HCT116 (cell line): Measurements from ENCODE around the gene ANKRD62. TPM values are rescaled to one million over a fixed set of nuclear protein-coding genes. Genes with fewer than 3 reads are reported as not detected.

ENCODE experiments used
- ATAC-seq: fragments of 200-7000 bp; cut with Tn5 transposase; 2 replicates; pipeline ENCODE4 v1.9.1; 2020; ENCODE audit warnings: mild to moderate bottlenecking, moderate library complexity
- BruUV-seq: library from RNA; stranded (reverse); fragments of 400-500 nt; replicated peaks from 2 replicates; lab custom pipeline; 2021; lab: Mats Ljungman, UMichigan
- CTCF ChIA-PET: fragments of 300-600 bp; sonication (Branson Sonifier 250); formaldehyde crosslinking; loops from one replicate; lab custom pipeline; 2021; ENCODE audit warnings: antibody characterized with exemption; lab: Charles Lee
- POLR2A ChIA-PET: fragments of 300-600, 350-600 bp; sonication (Branson Sonifier 250); formaldehyde crosslinking; loops from one replicate; lab custom pipeline; 2021; ENCODE audit warnings: antibody characterized with exemption; lab: Charles Lee
- RAD21 ChIA-PET, 2 experiments: fragments of 300-600 bp; sonication (Branson Sonifier 250); formaldehyde crosslinking; loops; one replicate each; lab custom pipeline; 2023; ENCODE audit warnings: low total read pairs in 2 of 2; ENCODE audit not compliant: uncharacterized antibody in 2 of 2, unreplicated experiment in 2 of 2, low non-redundant PET in 1 of 2; lab: Charles Lee
- DNase-seq: peaks from one replicate; pipeline ENCODE4 v3.0.0-alpha.2; 2010; ENCODE audit warnings: low read depth, low spot score
- H2AFZ ChIP-seq: fragments of 200-600 bp; shearing (Covaris generic), sonication (generic); 2 replicates; pipeline ENCODE4 v1.6.1; 2017; ENCODE audit warnings: low read depth, mixed run types, mixed read lengths, antibody characterized with exemption, low read length; ENCODE audit not compliant: poor library complexity, severe bottlenecking
- H3K27ac ChIP-seq: 2 replicates; pipeline ENCODE4 v1.5.1; 2012; ENCODE audit warnings: low read depth, low read length
- H3K27me3 ChIP-seq: fragments of 200-600 bp; sonication (generic); 2 replicates; pipeline ENCODE4 v1.6.1; 2016; ENCODE audit warnings: mixed run types, low read length, mixed read lengths; ENCODE audit not compliant: insufficient read depth
- H3K36me3 ChIP-seq, 2 experiments: fragments of 200-500 bp in 1 of 2; fragments of 200-600 bp in 1 of 2; sonication (Bioruptor generic) in 1 of 2; sonication (generic) in 1 of 2; 2 replicates each; pipeline versions ENCODE4 v1.5.1 to v1.6.1; 2014 to 2016; ENCODE audit warnings: low read length in 2 of 2, inconsistent platforms in 1 of 2, mixed read lengths in 1 of 2, mixed run types in 1 of 2; ENCODE audit not compliant: insufficient read depth in 2 of 2, control insufficient read depth in 1 of 2
- H3K4me1 ChIP-seq, 2 experiments: fragments of 200-600 bp in 1 of 2; sonication (generic) in 1 of 2; 2 replicates each; pipeline versions ENCODE4 v1.5.1 to v1.6.1; 2012 to 2017; ENCODE audit warnings: low read length in 2 of 2, inconsistent platforms in 1 of 2, mild to moderate bottlenecking in 1 of 2, mixed read lengths in 1 of 2, mixed run types in 1 of 2, moderate library complexity in 1 of 2; ENCODE audit not compliant: insufficient read depth in 2 of 2, control insufficient read depth in 1 of 2
- H3K4me2 ChIP-seq: fragments of 200-600 bp; sonication (generic); 2 replicates; pipeline ENCODE4 v1.6.1; 2017; ENCODE audit warnings: mixed run types, low read length, mixed read lengths
- H3K4me3 ChIP-seq, 2 experiments: fragments of 200-600 bp in 1 of 2; sonication (generic) in 1 of 2; replicated peaks in 1 of 2; 2 replicates each; pipeline ENCODE4 v1.5.1; 2011 to 2016; ENCODE audit warnings: low read length in 2 of 2, control low read depth in 1 of 2, low read depth in 1 of 2, mild to moderate bottlenecking in 1 of 2, mixed read lengths in 1 of 2, mixed run types in 1 of 2
- H3K79me2 ChIP-seq: fragments of 200-600 bp; sonication (generic); 2 replicates; pipeline ENCODE4 v1.6.1; 2017; ENCODE audit warnings: mild to moderate bottlenecking, mixed run types, low read length, moderate library complexity, mixed read lengths; ENCODE audit not compliant: insufficient read depth
- H3K9ac ChIP-seq: fragments of 200-600 bp; sonication (generic); 2 replicates; pipeline ENCODE4 v1.6.1; 2016; ENCODE audit warnings: low read length, mixed read lengths
- H3K9me2 ChIP-seq: fragments of 200-600 bp; sonication (generic), shearing (Covaris generic); 2 replicates; pipeline ENCODE4 v1.6.1; 2017; ENCODE audit warnings: mixed run types, mild to moderate bottlenecking, moderate library complexity; ENCODE audit not compliant: insufficient read depth
- H3K9me3 ChIP-seq, 2 experiments: fragments of 200-500 bp in 1 of 2; fragments of 200-600 bp in 1 of 2; sonication (Bioruptor generic) in 1 of 2; sonication (generic) in 1 of 2; 2 replicates each; pipeline ENCODE4 v1.6.1; 2014 to 2017; ENCODE audit warnings: low read length in 2 of 2, mixed read lengths in 2 of 2, inconsistent platforms in 1 of 2, low read depth in 1 of 2, mild to moderate bottlenecking in 1 of 2, mixed run types in 1 of 2, moderate library complexity in 1 of 2; ENCODE audit not compliant: control insufficient read depth in 1 of 2, insufficient read depth in 1 of 2
- H4K20me1 ChIP-seq: fragments of 200-600 bp; sonication (generic), shearing (Covaris generic); 2 replicates; pipeline ENCODE4 v1.6.1; 2017; ENCODE audit warnings: mixed run types, mild to moderate bottlenecking, moderate library complexity; ENCODE audit not compliant: insufficient read depth
- ATF3 ChIP-seq: IDR thresholded peaks from 2 replicates; pipeline ENCODE4 v1.6.1; 2012
- CBX3 ChIP-seq: IDR thresholded peaks from 2 replicates; pipeline ENCODE4 v1.6.1; 2012; ENCODE audit warnings: low read depth
- EGR1 ChIP-seq: IDR thresholded peaks from 2 replicates; pipeline ENCODE4 v1.6.1; 2012; ENCODE audit warnings: low read depth
- EZH2 ChIP-seq: fragments of 200-600 bp; sonication (generic); IDR thresholded peaks from 2 replicates; pipeline ENCODE4 v1.6.1; 2017; ENCODE audit warnings: antibody characterized with exemption, mixed run types
- EZH2phosphoT487 ChIP-seq: fragments of 200-600 bp; IDR thresholded peaks from 2 replicates; pipeline ENCODE4 v1.6.1; 2018; ENCODE audit warnings: antibody characterized with exemption, borderline replicate concordance
- FOSL1 ChIP-seq: IDR thresholded peaks from 2 replicates; pipeline ENCODE4 v1.6.1; 2012; ENCODE audit warnings: low read depth
- MAX ChIP-seq: IDR thresholded peaks from 2 replicates; pipeline ENCODE4 v1.6.1; 2012
- POLR2A ChIP-seq: IDR thresholded peaks from 2 replicates; pipeline ENCODE4 v1.7.0; 2011; ENCODE audit warnings: borderline replicate concordance; ENCODE audit not compliant: insufficient read depth, insufficient read length; ENCODE audit errors: extremely low read depth
- POLR2AphosphoS5 ChIP-seq: IDR thresholded peaks from 2 replicates; pipeline ENCODE4 v1.6.1; 2011; ENCODE audit warnings: mild to moderate bottlenecking, low read depth, low read length, moderate library complexity
- SIN3A ChIP-seq: IDR thresholded peaks from 2 replicates; pipeline ENCODE4 v1.6.1; 2012; ENCODE audit warnings: low read depth
- SP1 ChIP-seq: IDR thresholded peaks from 2 replicates; pipeline ENCODE4 v1.6.1; 2012; ENCODE audit warnings: low read depth
- SRF ChIP-seq: IDR thresholded peaks from 2 replicates; pipeline ENCODE4 v1.6.1; 2012; ENCODE audit warnings: low read depth
- TCF7L2 ChIP-seq: IDR thresholded peaks from 2 replicates; pipeline ENCODE4 v1.7.0; 2011; ENCODE audit warnings: borderline replicate concordance, inconsistent platforms; ENCODE audit not compliant: insufficient read depth, insufficient read length; ENCODE audit errors: extremely low read depth
- ZFX ChIP-seq: fragments of 450-650 bp; IDR thresholded peaks from 2 replicates; pipeline ENCODE4 v1.6.1; 2017
- ZNF274 ChIP-seq: fragments of 200-500 bp; sonication (Bioruptor generic); IDR thresholded peaks from 2 replicates; pipeline ENCODE4 v1.6.1; 2014; ENCODE audit warnings: mild to moderate bottlenecking, low read depth, low read length, inconsistent platforms
- intact Hi-C: fragments of 100-400 bp; cut with micrococcal nuclease; formaldehyde crosslinking; loops from 2 replicates; pipeline ENCODE4 v1.10.0; 2022
- total RNA-seq: library from RNA; stranded (reverse); gene quantifications from one replicate; pipeline ENCODE4 v1.2.1, GENCODE V29; 2021; ENCODE audit not compliant: unreplicated experiment

ANKRD62 gene
- total RNA-seq, 1 experiment from 2014 or later: 0.34 TPM

- H2AFZ ChIP-seq: no peak overlapping the region
- POLR2A ChIA-PET: no interaction called here
- TF ChIP-seq EZH2: no peak
- no peak for TF ChIP-seq EGR1
- no peak for TF ChIP-seq SIN3A
- no peak for TF ChIP-seq EZH2phosphoT487
- TF ChIP-seq ATF3: no peak
- no peak for TF ChIP-seq SRF
- TF ChIP-seq ZNF274: no peak
- TF ChIP-seq ZFX: no peak
- no peak for TF ChIP-seq POLR2A
- no peak for TF ChIP-seq FOSL1
- no peaks in the 10 kb centered on the region for H3K36me3 ChIP-seq
- H3K9ac ChIP-seq: no peak overlapping the region
- H3K27ac ChIP-seq: no peak overlapping the region
- H3K79me2 ChIP-seq: no peaks in the 10 kb centered on the region
- H3K9me3 ChIP-seq: no peaks in the 10 kb centered on the region; a peak in 1 of 4 replicates
- intact Hi-C loops: no loop called here
- H3K4me2 ChIP-seq: no peak overlapping the region
- no peaks in the 10 kb centered on the region for H4K20me1 ChIP-seq
- no peak overlapping the region for H3K4me3 ChIP-seq
- H3K27me3 ChIP-seq: no peaks in the 10 kb centered on the region
- CTCF ChIA-PET: no interaction called here
- ATAC-seq: no peak
- no peak for DNase-seq
- RAD21 ChIA-PET: no interaction called here
- no TSS peak for BruUV-seq
- no peaks in the 10 kb centered on the region for H3K9me2 ChIP-seq
- no peaks in the 10 kb centered on the region for H3K4me1 ChIP-seq
These were observed 69.1 kb downstream of the ANKRD62 start for GRCh38 chr18:12162786-12163185.

- no peak overlapping the region for H3K4me2 ChIP-seq
- H3K4me3 ChIP-seq: no peak overlapping the region
- no TSS peak for BruUV-seq
- no peaks in the 10 kb centered on the region for H3K27me3 ChIP-seq
- DNase-seq (no peak), ATAC-seq (no peak)
- intact Hi-C loops: no loop called here
- ChIA-PET CTCF (no interaction called here), POLR2A (no interaction called here), RAD21 (no interaction called here)
- H3K9me3 ChIP-seq: no peaks in the 10 kb centered on the region; a peak in 1 of 4 replicates
- no peak for TF ChIP-seq FOSL1
- TF ChIP-seq SIN3A: no peak
- no peak for TF ChIP-seq ZNF274
- TF ChIP-seq CBX3: no peak
- TF ChIP-seq SP1: no peak
- no peak for TF ChIP-seq TCF7L2
- no peak for TF ChIP-seq POLR2AphosphoS5
- TF ChIP-seq MAX: no peak
- no peaks in the 10 kb centered on the region for H3K36me3 ChIP-seq
- no peaks in the 10 kb centered on the region for H3K79me2 ChIP-seq
- no peaks in the 10 kb centered on the region for H3K4me1 ChIP-seq
- no peak overlapping the region for H2AFZ ChIP-seq
- H3K9me2 ChIP-seq: no peaks in the 10 kb centered on the region
- H3K27ac ChIP-seq: no peak overlapping the region
- no peaks in the 10 kb centered on the region for H4K20me1 ChIP-seq
- no peak overlapping the region for H3K9ac ChIP-seq
These were observed 71.6 kb downstream of the ANKRD62 start for GRCh38 chr18:12165038-12165768.
